GM12878 (cell line): ENCODE results near the gene NLGN1. TPM values are rescaled to one million over a fixed set of nuclear protein-coding genes. Genes with fewer than 3 reads are reported as not detected.

Experiments
- ATAC-seq: fragments of 200-7000 bp; cut with Tn5 transposase; 3 replicates; pipeline ENCODE4 v1.9.1; 2020; ENCODE audit warnings: mild to moderate bottlenecking, moderate library complexity
- BruUV-seq: library from RNA; stranded (reverse); fragments of 400-500 nt; replicated peaks from 2 replicates; lab custom pipeline; 2021; lab: Mats Ljungman, UMichigan
- CTCF ChIA-PET: fragments of 300-600 bp; sonication (Branson Sonifier 250); formaldehyde crosslinking; extraction: SDS; loops from one replicate; lab custom pipeline; 2021; ENCODE audit warnings: inconsistent platforms; lab: Yijun Ruan, JAX
- POLR2A ChIA-PET: fragments of 350-600 bp; formaldehyde crosslinking; extraction: SDS; loops from one replicate; lab custom pipeline; 2021; ENCODE audit warnings: inconsistent platforms; lab: Charles Lee
- RAD21 ChIA-PET: fragments of 300-600 bp; sonication (Branson Sonifier 250); formaldehyde crosslinking; loops from one replicate; lab custom pipeline; 2023; ENCODE audit warnings: antibody characterized with exemption; ENCODE audit not compliant: unreplicated experiment; lab: Charles Lee
- SMC1A ChIA-PET: fragments of 300-600 bp; sonication (Branson Sonifier 250); formaldehyde crosslinking; loops from one replicate; lab custom pipeline; 2023; ENCODE audit not compliant: unreplicated experiment, uncharacterized antibody; lab: Charles Lee
- DNase-seq: peaks from one replicate; pipeline ENCODE4 v3.0.0-alpha.2; 2011; ENCODE audit warnings: low read depth, low spot score
- FAIRE-seq: peaks from 3 replicates; lab custom pipeline; 2011; peaks lifted over from hg19 to GRCh38; lab: Jason Lieb, UNC
- H2AFZ ChIP-seq: 2 replicates; pipeline ENCODE4 v1.6.0; 2011; ENCODE audit warnings: low read depth, low read length, control low read depth; ENCODE audit not compliant: control insufficient read depth
- H3K27ac ChIP-seq: 2 replicates; pipeline ENCODE4 v1.5.1; 2011; ENCODE audit warnings: control low read depth; ENCODE audit not compliant: control insufficient read depth, insufficient read depth
- H3K27me3 ChIP-seq, 2 experiments: replicated peaks in 1 of 2; 2 replicates each; pipeline versions ENCODE4 v1.6.0 to v1.6.1; 2011; ENCODE audit warnings: low read length in 1 of 2; ENCODE audit not compliant: control insufficient read depth in 2 of 2, insufficient read depth in 2 of 2
- H3K36me3 ChIP-seq, 2 experiments: 2 replicates each; pipeline ENCODE4 v1.5.1; 2011; ENCODE audit warnings: low read length in 1 of 2; ENCODE audit not compliant: control insufficient read depth in 2 of 2, insufficient read depth in 2 of 2
- H3K4me1 ChIP-seq: 2 replicates; pipeline ENCODE4 v1.6.1; 2011; ENCODE audit warnings: mild to moderate bottlenecking, low read length, moderate library complexity, mixed read lengths; ENCODE audit not compliant: control insufficient read depth, insufficient read depth
- H3K4me2 ChIP-seq: 2 replicates; pipeline ENCODE4 v1.6.0; 2011; ENCODE audit warnings: control low read depth; ENCODE audit not compliant: control insufficient read depth, insufficient read depth
- H3K4me3 ChIP-seq: fragments of 200-600 bp; sonication (generic); 2 replicates; pipeline ENCODE4 v1.5.1; 2016
- H3K79me2 ChIP-seq: 2 replicates; pipeline ENCODE4 v1.6.0; 2011; ENCODE audit warnings: low read length; ENCODE audit not compliant: control insufficient read depth, insufficient read depth
- H3K9ac ChIP-seq: 2 replicates; pipeline ENCODE4 v1.8.0; 2011; ENCODE audit warnings: low read length, control low read depth, mixed read lengths; ENCODE audit not compliant: control insufficient read depth, insufficient read depth
- H3K9me3 ChIP-seq: replicated peaks from 3 replicates; pipeline ENCODE4 v1.5.1; 2011; ENCODE audit warnings: mild to moderate bottlenecking, low read length; ENCODE audit not compliant: control insufficient read depth, insufficient read depth
- H4K20me1 ChIP-seq: 2 replicates; pipeline ENCODE4 v1.6.0; 2011; ENCODE audit not compliant: control insufficient read depth, insufficient read depth
- CTCF ChIP-seq, 3 experiments: IDR thresholded peaks in 2 of 3; conservative IDR thresholded peaks in 1 of 3; 2 replicates each; pipeline ENCODE4 v1.5.1; 2011; ENCODE audit warnings: low read depth in 3 of 3, low read length in 3 of 3, mild to moderate bottlenecking in 3 of 3, control low read depth in 2 of 3, moderate library complexity in 2 of 3, inconsistent platforms in 1 of 3, mixed read lengths in 1 of 3; ENCODE audit not compliant: control insufficient read depth in 2 of 3, insufficient read depth in 1 of 3; ENCODE audit errors: extremely low read depth in 1 of 3
- JUND ChIP-seq: IDR thresholded peaks from 2 replicates; pipeline ENCODE4 v1.6.1; 2012; ENCODE audit warnings: low read depth, mild to moderate bottlenecking, low read length, improper control_type of control experiment, moderate library complexity
- POLR2AphosphoS2 ChIP-seq: IDR thresholded peaks from 2 replicates; pipeline ENCODE4 v1.6.1; 2011; ENCODE audit warnings: low read depth, mild to moderate bottlenecking, low read length, improper control_type of control experiment, moderate library complexity
- SPI1 ChIP-seq: IDR thresholded peaks from 2 replicates; pipeline ENCODE4 v1.6.1; 2011; ENCODE audit warnings: low read depth, mild to moderate bottlenecking, low read length, moderate library complexity, borderline replicate concordance; ENCODE audit not compliant: insufficient read depth
- ZNF384 ChIP-seq: IDR thresholded peaks from 2 replicates; pipeline ENCODE4 v1.6.1; 2012; ENCODE audit warnings: low read depth, mild to moderate bottlenecking, low read length, improper control_type of control experiment, borderline replicate concordance
- WGBS: methylation state at CpG from one replicate; pipeline ENCODE4 v1.1.6; 2016; ENCODE audit warnings: low lambda C conversion rate; ENCODE audit not compliant: insufficient replicate concordance, insufficient coverage; ENCODE audit errors: missing lambda C conversion rate; 5-methylcytosine and 5-hydroxymethylcytosine counted together
- in situ Hi-C: fragments of 300-500 bp; cut with MboI; formaldehyde crosslinking; loops from 9 replicates; pipeline ENCODE4 v1.14.3; 2018; ENCODE audit warnings: mixed read lengths
- intact Hi-C: fragments of 100-400 bp; cut with micrococcal nuclease; formaldehyde crosslinking; loops from one replicate; pipeline ENCODE4 v1.14.2; 2022; ENCODE audit not compliant: unreplicated experiment
- polyA plus RNA-seq, 11 experiments: library from polyadenylated mRNA; depleted of rRNA in 4 of 11; unstranded in 6 of 11; stranded (reverse) in 5 of 11; fragments of >200 nt; fragmentation: Nextera tagmentation in 4 of 11; fragmentation: Illumina TruSeq in 1 of 11; extraction: Ambion mirVana in 4 of 11; extraction: Trizol in 1 of 11; gene quantifications; 1 replicate in 1 of 11; 2 replicates in 10 of 11; pipeline versions ENCODE4 v1.2.1 to v1.2.3, GENCODE V29; 2011 to 2016; ENCODE audit warnings: inconsistent platforms in 2 of 11, missing spikeins in 2 of 11, low read depth in 1 of 11
- total RNA-seq, 4 experiments: library from RNA; depleted of rRNA in 3 of 4; stranded (reverse); fragments of >200 nt in 3 of 4; fragmentation: Illumina TruSeq in 1 of 4; extraction: Trizol in 1 of 4; gene quantifications; 2 replicates each; pipeline versions ENCODE4 v1.2.1 to v1.2.3, GENCODE V29; 2013 to 2021

NLGN1 gene
- total and polyA plus RNA-seq, 10 of the 15 experiments (the other 5 are each of a cell fraction or from before 2014, with no cell fraction given): not detected

DNA sequence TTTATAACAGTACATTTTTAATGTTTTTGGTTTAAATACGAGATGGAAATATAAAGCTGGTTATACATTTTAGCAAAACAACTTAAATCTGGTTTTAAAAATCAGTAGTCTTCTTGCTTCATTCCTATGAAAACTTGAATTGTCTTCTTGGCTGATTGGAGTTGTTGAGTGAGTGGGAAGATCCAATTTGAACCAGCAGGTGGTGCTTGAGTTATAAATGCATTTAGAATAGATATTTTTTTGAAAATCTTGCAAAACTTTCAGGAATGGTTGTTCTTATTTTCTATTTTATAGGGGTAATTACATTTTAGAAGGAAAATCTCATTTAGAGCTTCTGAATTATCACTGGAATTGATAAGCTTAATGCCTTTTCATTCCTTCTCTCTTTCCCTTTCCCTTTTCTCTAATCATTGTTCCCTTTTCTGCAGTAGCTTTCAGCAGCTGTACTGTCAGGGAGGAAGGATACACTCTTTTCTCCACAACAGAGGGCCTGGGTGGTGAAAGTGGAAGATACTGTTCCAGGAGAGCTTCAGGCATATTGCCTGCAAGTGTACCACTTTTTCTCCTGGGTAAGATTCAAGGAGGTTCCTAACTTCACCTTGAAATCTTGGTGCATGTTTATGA is 335.6 kb downstream of the NLGN1 start:
- Histone ChIP-seq H4K20me1 (no peaks in the 10 kb centered on the region), H3K27me3 (no peaks in the 10 kb centered on the region), H2AFZ (no peak overlapping the region), H3K4me3 (no peak overlapping the region), H3K36me3 (no peaks in the 10 kb centered on the region), H3K9me3 (no peaks in the 10 kb centered on the region), H3K9ac (no peak overlapping the region), H3K27ac (no peak overlapping the region), H3K4me1 (no peaks in the 10 kb centered on the region), H3K79me2 (no peaks in the 10 kb centered on the region), H3K4me2 (no peak overlapping the region)
- TF ChIP-seq SPI1: no peak
- TF ChIP-seq ZNF384: no peak
- TF ChIP-seq POLR2AphosphoS2: no peak
- no peak for TF ChIP-seq JUND
- TF ChIP-seq CTCF (IDR thresholded peaks at IDR 0.05 in 2 of 3, conservative IDR thresholded peaks at IDR 0.05 in 1 of 3; ENCODE audit: control insufficient read depth in 2 of 3, extremely low read depth in 1 of 3, insufficient read depth in 1 of 3, low read depth in 3 of 3, low read length in 3 of 3): peak in 2 of 3 experiments; percentile 5 to 13; a peak in 3 of 6 replicates
- in situ Hi-C loops (no loop called here), intact Hi-C loops (no loop called here)
- POLR2A ChIA-PET: no interaction called here
- CTCF ChIA-PET: no interaction called here
- DNase-seq (no peak), ATAC-seq (no peak), FAIRE-seq (no peak)
- RAD21 ChIA-PET: no interaction called here
- no TSS peak for BruUV-seq
- SMC1A ChIA-PET: interaction anchor here (0.7 to 1.5 kb wide), 4 partner anchors 10 to 205 kb away, joined by 3 to 5 read pairs (median 4); no protein-coding TSS in a partner anchor
- WGBS: 0% methylated on average over 1 of the region's 1 CpG
